HG03354 (cell line): ENCODE data around the gene SPDYC.

Source experiments
- ATAC-seq: cut with Tn5 transposase; IDR thresholded peaks from one replicate; pipeline ENCODE4 v1.9.1; 2021; ENCODE audit warnings: mild to moderate bottlenecking; ENCODE audit not compliant: unreplicated experiment, poor library complexity, severe bottlenecking

SPDYC gene

GRCh38 chr11:65215441-65216076, 45.5 kb downstream of the SPDYC start:
- ATAC-seq = no peak

GRCh38 chr11:65216830-65217229, 46.8 kb downstream of the SPDYC start:
- no peak for ATAC-seq

GRCh38 chr11:65217441-65218423, 47.7 kb downstream of the SPDYC start:
- no peak for ATAC-seq

GRCh38 chr11:65218446-65218845, 48.4 kb downstream of the SPDYC start:
- ATAC-seq = no peak

- ATAC-seq = no peak
Observed at GRCh38 chr11:65219930-65220213, 49.8 kb downstream of the SPDYC start.

GRCh38 chr11:65221026-65221425, 51.0 kb downstream of the SPDYC start:
- no peak for ATAC-seq
